GM21528 (cell line): Measurements from ENCODE around the gene MORN1.

Experiments used
- ATAC-seq: cut with Tn5 transposase; IDR thresholded peaks from one replicate; pipeline ENCODE4 v1.9.1; 2021; ENCODE audit warnings: mild to moderate bottlenecking, moderate library complexity; ENCODE audit not compliant: unreplicated experiment, low FRiP score

Gene MORN1

GRCh38 chr1:2376261-2376741, 15.1 kb downstream of the MORN1 start:
- no peak for ATAC-seq

- ATAC-seq: no peak
Measured at GRCh38 chr1:2375923-2376260, 15.5 kb downstream of the MORN1 start.

- no peak for ATAC-seq
Measured at GRCh38 chr1:2375246-2375922, 16.0 kb downstream of the MORN1 start.

GRCh38 chr1:2374252-2375155, 16.9 kb downstream of the MORN1 start:
- ATAC-seq: no peak

GRCh38 chr1:2373551-2374251, 17.7 kb downstream of the MORN1 start:
- no peak for ATAC-seq

GRCh38 chr1:2372551-2373490, 18.5 kb downstream of the MORN1 start:
- ATAC-seq: no peak

GRCh38 chr1:2368053-2368744, 23.2 kb downstream of the MORN1 start:
- no peak for ATAC-seq

GRCh38 chr1:2363847-2364513, 27.4 kb downstream of the MORN1 start:
- no peak for ATAC-seq

- no peak for ATAC-seq
Measured at GRCh38 chr1:2360588-2361364, 30.6 kb downstream of the MORN1 start.

GRCh38 chr1:2358651-2359640, 32.4 kb downstream of the MORN1 start:
- ATAC-seq: no peak

- no peak for ATAC-seq
Measured at GRCh38 chr1:2358072-2358471, 33.3 kb downstream of the MORN1 start.

GRCh38 chr1:2356911-2357845, 34.2 kb downstream of the MORN1 start:
- no peak for ATAC-seq

- ATAC-seq: no peak
Measured at GRCh38 chr1:2356401-2356800, 35.0 kb downstream of the MORN1 start.

- ATAC-seq: no peak
Measured at GRCh38 chr1:2355373-2356261, 35.7 kb downstream of the MORN1 start.
